Tibial artery (tissue), 4 donors: ENCODE measurements around the gene PRPF8.
"Not testable (repeated sequence)": the region's sequence is repeated elsewhere in the genome, so short reads cannot be mapped to it uniquely, and the experiment has no call there.

Source experiments
- DNase-seq, 2 donors: peaks; one replicate each; pipeline ENCODE4 v3.0.0-alpha.2; 2019
- H3K27ac ChIP-seq, 2 donors: fragments of 200-600 bp; sonication (generic) in 1 of 2; 1 replicate in 1 of 2; 2 replicates in 1 of 2; pipeline ENCODE4 v1.5.1; 2018 to 2019; ENCODE audit warnings: mild to moderate bottlenecking in 1 of 2
- H3K27me3 ChIP-seq, 2 donors: fragments of 200-600 bp; sonication (generic) in 1 of 2; one replicate each; pipeline versions ENCODE4 v1.5.1 to v1.6.0; 2016 to 2019
- H3K36me3 ChIP-seq, 3 donors: fragments of 200-600 bp; sonication (generic) in 2 of 3; one replicate each; pipeline ENCODE4 v1.5.1; 2016 to 2019; ENCODE audit warnings: mild to moderate bottlenecking in 2 of 3
- H3K4me1 ChIP-seq, 4 donors: fragments of 200-600 bp; sonication (generic) in 2 of 4; 1 replicate in 3 of 4; 2 replicates in 1 of 4; pipeline ENCODE4 v1.5.1; 2016 to 2019
- H3K4me3 ChIP-seq, 2 donors: fragments of 200-600 bp; sonication (generic) in 1 of 2; 1 replicate in 1 of 2; 2 replicates in 1 of 2; pipeline ENCODE4 v1.5.1; 2018 to 2019; ENCODE audit warnings: mild to moderate bottlenecking in 2 of 2
- H3K9me3 ChIP-seq, 3 donors: fragments of 200-600 bp; sonication (generic) in 1 of 3; one replicate each; pipeline ENCODE4 v1.5.1; 2016 to 2019
- intact Hi-C: fragments of 100-400 bp; cut with DNase I; formaldehyde crosslinking; loops from one replicate; pipeline ENCODE4 v1.15.0; 2023; ENCODE audit warnings: low total_unique reads
- TF ChIP-seq, protein P1 (sequence below), 2 experiments: fragments of 200-600 bp in 1 of 2; fragments of 450-650 bp in 1 of 2; IDR thresholded peaks; one replicate each; pipeline ENCODE4 v1.5.1; 2017 to 2019; ENCODE audit warnings: antibody characterized with exemption in 2 of 2, mild to moderate bottlenecking in 1 of 2, moderate library complexity in 1 of 2

Gene PRPF8

DNA sequence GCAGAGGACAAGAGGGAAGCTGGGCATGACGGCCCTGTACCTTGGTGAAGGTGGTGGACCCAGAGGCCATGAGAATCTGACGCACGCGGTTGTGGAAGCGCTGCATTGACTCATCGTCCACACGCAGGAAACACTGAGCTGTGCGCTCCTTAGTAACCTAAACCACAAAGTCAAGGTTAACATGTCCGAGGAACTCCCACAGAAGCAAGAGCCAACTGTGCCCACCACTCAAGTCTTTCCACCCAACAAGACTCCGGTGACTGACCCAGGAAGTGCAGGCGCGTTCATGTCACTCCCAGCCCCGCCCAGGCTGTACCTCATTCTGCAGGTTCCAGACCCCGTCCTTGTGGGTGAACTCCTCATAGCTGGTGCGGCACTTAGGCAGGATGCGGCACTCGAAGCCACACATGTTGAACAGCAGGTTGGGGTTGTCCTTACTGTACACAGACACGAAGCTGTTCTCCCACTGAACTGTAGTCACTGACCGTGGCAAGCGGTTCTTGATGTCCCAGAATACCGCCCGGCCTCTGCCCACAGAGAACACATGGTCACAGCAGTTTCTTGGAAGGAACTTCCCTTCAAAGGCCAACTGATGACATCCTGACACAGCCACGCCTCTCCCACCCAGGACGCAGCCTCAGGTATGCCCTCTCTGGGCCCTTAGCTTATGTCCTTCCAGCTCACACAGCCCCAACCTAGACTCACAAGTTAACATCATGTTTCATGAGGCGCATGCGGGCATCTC is 11.5 kb downstream of the PRPF8 start:
- Histone ChIP-seq H3K27me3 (no peaks in the 10 kb centered on the region), H3K36me3 (peaks cover 80 to 100% (median 85%) of the 10 kb centered on the region in 3 donors), H3K9me3 (no peaks in the 10 kb centered on the region), H3K4me1 (peaks cover 0 to 19% (median 5%) of the 10 kb centered on the region in 4 donors), H3K4me3 (no peak overlapping the region), H3K27ac (no peak overlapping the region)
- intact Hi-C loops: loop anchor here (5.0 kb wide), 2 partner anchors 39 to 194 kb away; partner anchors contain the start of gene TLCD2
- no peak for DNase-seq
- TF ChIP-seq, protein P1, sequence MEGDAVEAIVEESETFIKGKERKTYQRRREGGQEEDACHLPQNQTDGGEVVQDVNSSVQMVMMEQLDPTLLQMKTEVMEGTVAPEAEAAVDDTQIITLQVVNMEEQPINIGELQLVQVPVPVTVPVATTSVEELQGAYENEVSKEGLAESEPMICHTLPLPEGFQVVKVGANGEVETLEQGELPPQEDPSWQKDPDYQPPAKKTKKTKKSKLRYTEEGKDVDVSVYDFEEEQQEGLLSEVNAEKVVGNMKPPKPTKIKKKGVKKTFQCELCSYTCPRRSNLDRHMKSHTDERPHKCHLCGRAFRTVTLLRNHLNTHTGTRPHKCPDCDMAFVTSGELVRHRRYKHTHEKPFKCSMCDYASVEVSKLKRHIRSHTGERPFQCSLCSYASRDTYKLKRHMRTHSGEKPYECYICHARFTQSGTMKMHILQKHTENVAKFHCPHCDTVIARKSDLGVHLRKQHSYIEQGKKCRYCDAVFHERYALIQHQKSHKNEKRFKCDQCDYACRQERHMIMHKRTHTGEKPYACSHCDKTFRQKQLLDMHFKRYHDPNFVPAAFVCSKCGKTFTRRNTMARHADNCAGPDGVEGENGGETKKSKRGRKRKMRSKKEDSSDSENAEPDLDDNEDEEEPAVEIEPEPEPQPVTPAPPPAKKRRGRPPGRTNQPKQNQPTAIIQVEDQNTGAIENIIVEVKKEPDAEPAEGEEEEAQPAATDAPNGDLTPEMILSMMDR (IDR thresholded peaks at IDR 0.05): no peak

DNA sequence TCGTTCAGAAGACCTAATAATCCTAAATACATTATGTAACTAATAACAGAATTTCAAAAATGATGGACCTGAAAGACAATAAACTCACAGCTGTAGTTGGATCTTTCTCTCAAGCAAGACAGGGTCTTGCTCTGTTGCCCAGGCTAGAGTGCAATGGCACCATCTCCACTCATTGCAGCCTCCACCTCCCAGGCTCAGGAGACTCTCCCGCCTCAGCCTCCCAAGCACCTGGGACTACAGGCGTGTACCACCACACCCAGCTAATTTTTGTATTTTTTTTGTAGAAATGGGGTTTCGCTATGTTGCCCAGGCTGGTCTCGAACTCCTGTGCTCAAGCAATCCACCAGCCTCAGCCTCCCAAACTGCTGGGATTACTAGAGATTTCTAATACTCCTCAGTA is 20.7 kb downstream of the PRPF8 start:
- DNase-seq, H3K9me3 ChIP-seq, intact Hi-C loops, H3K4me1 ChIP-seq, H3K27me3 ChIP-seq, H3K27ac ChIP-seq, H3K4me3 ChIP-seq: not testable (repeated sequence)
- peaks cover 61 to 96% (median 76%) of the 10 kb centered on the region in 3 donors for H3K36me3 ChIP-seq

DNA sequence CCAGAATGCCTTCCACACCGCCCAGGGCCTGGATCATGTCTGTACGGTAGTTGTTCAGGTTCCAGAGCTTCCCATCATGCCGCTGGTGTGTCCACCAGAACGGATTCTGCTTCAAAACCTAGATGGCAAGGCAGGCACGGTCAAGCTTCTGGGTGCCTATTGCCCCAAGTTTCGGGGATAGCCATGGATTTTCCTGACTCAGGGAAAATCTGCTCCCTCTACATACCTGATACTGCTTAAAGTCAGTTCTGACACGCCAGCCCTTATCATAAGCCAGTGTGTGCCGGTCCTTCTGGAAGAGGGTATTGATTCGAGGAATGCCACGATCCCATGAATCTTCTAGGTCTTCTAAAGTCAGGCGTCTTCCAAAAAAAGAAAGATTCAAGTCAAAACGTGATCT is 23.6 kb downstream of the PRPF8 start:
- Histone ChIP-seq H3K4me3 (no peak overlapping the region), H3K27me3 (no peaks in the 10 kb centered on the region), H3K9me3 (no peaks in the 10 kb centered on the region), H3K27ac (no peak overlapping the region), H3K36me3 (peaks cover 84 to 99% (median 94%) of the 10 kb centered on the region in 3 donors), H3K4me1 (no peaks in the 10 kb centered on the region)
- intact Hi-C loops: no loop called here
- TF ChIP-seq, protein P1 (IDR thresholded peaks at IDR 0.05): no peak
- DNase-seq: no peak

DNA sequence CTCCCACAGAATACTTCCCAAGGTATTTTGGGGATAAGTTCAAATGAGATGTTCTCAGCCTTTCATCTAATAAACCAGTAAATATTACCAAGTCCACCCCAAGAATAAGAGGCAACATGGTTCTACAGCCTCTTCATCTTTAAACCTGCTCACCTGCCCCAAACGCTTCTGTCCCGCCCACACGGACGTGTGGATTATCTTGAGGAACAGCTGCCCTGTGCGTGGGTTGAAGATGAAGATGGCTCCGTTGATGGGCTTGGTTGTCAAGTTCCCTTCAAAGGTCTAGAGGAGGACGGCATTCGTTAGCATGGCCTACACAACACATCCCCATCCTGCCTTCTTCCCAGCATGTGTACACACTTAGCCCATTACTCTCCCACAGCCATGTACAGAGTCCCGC is 26.6 kb downstream of the PRPF8 start:
- Histone ChIP-seq H3K36me3 (peaks cover 92 to 100% (median 100%) of the 10 kb centered on the region in 3 donors), H3K27ac (no peak overlapping the region), H3K9me3 (no peaks in the 10 kb centered on the region), H3K4me1 (no peaks in the 10 kb centered on the region), H3K27me3 (no peaks in the 10 kb centered on the region), H3K4me3 (no peak overlapping the region)
- intact Hi-C loops: loop anchor here (10.0 kb wide), 2 partner anchors 47 to 377 kb away; partner anchors contain the start of gene DPH1
- DNase-seq: no peak
- TF ChIP-seq, protein P1 (IDR thresholded peaks at IDR 0.05): no peak

DNA sequence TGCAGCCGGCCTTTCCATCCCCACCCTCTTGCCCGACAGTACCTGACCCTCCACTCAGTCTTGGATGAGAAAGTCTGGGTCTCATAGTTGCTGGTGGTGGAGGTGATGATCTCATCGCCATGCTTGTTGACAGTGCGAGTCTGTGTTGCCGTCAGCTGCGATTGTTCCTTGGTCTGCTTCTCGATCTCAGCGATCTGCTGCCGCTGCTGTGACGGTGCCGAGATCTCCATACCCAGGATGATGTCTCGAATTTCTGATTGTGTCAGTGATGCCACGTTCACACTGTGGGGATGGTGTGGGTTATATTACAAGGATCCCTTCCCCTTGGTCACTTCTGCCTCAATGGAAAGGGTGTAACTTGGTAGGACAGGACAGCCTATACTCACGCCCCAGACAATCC is 30.9 kb downstream of the PRPF8 start:
- Histone ChIP-seq H3K36me3 (peaks cover 82 to 89% (median 83%) of the 10 kb centered on the region in 3 donors), H3K27me3 (no peaks in the 10 kb centered on the region), H3K27ac (no peak overlapping the region), H3K9me3 (no peaks in the 10 kb centered on the region), H3K4me3 (no peak overlapping the region), H3K4me1 (peaks cover 0 to 19% (median 13%) of the 10 kb centered on the region in 4 donors)
- DNase-seq: no peak
- TF ChIP-seq, protein P1 (IDR thresholded peaks at IDR 0.05): no peak
- intact Hi-C loops: loop anchor here (10.0 kb wide), 2 partner anchors 51 to 381 kb away; partner anchors contain the start of gene DPH1

DNA sequence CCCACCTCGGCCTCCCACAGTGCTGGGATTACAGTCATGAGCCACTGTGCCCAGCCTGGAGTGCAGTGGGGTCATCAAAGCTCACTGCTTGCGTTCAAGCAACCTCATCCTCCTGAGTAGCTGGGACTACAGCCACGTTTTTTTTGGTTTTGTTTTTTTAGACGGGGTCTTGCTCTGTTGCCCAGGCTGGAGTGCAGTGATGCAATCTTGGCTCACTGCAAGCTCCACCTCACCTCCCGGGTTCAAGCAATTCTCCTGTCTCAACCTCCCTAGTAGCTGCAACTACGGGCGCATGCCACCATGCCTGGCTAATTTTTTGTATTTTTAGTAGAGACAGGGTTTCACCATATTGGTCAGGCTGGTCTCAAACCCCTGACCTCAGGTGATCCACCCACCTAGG is 31.9 kb downstream of the PRPF8 start:
- H3K9me3 ChIP-seq, DNase-seq, H3K27ac ChIP-seq, H3K27me3 ChIP-seq, H3K4me3 ChIP-seq: not testable (repeated sequence)
- Histone ChIP-seq H3K36me3 (peaks cover 73 to 80% (median 74%) of the 10 kb centered on the region in 3 donors), H3K4me1 (peaks cover 0 to 28% (median 21%) of the 10 kb centered on the region in 4 donors)
- intact Hi-C loops: loop anchor here (10.0 kb wide), 2 partner anchors 52 to 382 kb away; partner anchors contain the start of gene DPH1
